Measurements from ENCODE around the gene ASB16. TPM values are rescaled to one million over a fixed set of nuclear protein-coding genes. Genes with fewer than 3 reads are reported as not detected.

ASB16 gene
- total and polyA plus RNA-seq, 12 donors: 0.64 to 16.4 (median 13.4) TPM

- H3K4me1 ChIP-seq: peaks cover 5 to 44% (median 13%) of the 10 kb centered on the region in 9 donors
- peaks cover 0 to 50% (median 36%) of the 10 kb centered on the region in 9 donors for H3K36me3 ChIP-seq
- H3K27ac ChIP-seq: peak overlapping the region in 1 of 10 donors; percentile 34
- no peak overlapping the region for H3K4me3 ChIP-seq
- 42 to 52% methylated on average over 13 of the region's 13 CpGs for WGBS, 2 donors
- intact Hi-C loops (cut with DNase I): loop anchor here in 1 of 10 donors (5.0 kb wide), 1 partner anchor 126 kb away; no protein-coding TSS in a partner anchor
- TF ChIP-seq, protein P1, sequence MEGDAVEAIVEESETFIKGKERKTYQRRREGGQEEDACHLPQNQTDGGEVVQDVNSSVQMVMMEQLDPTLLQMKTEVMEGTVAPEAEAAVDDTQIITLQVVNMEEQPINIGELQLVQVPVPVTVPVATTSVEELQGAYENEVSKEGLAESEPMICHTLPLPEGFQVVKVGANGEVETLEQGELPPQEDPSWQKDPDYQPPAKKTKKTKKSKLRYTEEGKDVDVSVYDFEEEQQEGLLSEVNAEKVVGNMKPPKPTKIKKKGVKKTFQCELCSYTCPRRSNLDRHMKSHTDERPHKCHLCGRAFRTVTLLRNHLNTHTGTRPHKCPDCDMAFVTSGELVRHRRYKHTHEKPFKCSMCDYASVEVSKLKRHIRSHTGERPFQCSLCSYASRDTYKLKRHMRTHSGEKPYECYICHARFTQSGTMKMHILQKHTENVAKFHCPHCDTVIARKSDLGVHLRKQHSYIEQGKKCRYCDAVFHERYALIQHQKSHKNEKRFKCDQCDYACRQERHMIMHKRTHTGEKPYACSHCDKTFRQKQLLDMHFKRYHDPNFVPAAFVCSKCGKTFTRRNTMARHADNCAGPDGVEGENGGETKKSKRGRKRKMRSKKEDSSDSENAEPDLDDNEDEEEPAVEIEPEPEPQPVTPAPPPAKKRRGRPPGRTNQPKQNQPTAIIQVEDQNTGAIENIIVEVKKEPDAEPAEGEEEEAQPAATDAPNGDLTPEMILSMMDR (IDR thresholded peaks at IDR 0.05): peak in 1 of 9 donors; percentile 12
- no peaks in the 10 kb centered on the region for H3K27me3 ChIP-seq
- no peaks in the 10 kb centered on the region for H3K9me3 ChIP-seq
- ATAC-seq (no peak), DNase-seq (no peak)
These were observed 35.7 kb downstream of the ASB16 start for GRCh38 chr17:44205962-44206824.

GRCh38 chr17:44206825-44207155, 36.3 kb downstream of the ASB16 start:
- Histone ChIP-seq H3K4me3 (no peak overlapping the region), H3K27me3 (no peaks in the 10 kb centered on the region), H3K27ac (no peak overlapping the region), H3K4me1 (peaks cover 5 to 38% (median 13%) of the 10 kb centered on the region in 9 donors), H3K36me3 (peaks cover 0 to 56% (median 36%) of the 10 kb centered on the region in 9 donors), H3K9me3 (no peaks in the 10 kb centered on the region)
- 88 to 90% methylated on average over 6 of the region's 6 CpGs for WGBS, 2 donors
- TF ChIP-seq, protein P1 (IDR thresholded peaks at IDR 0.05): no peak
- DNase-seq (no peak), ATAC-seq (no peak)
- intact Hi-C loops (cut with DNase I): loop anchor here in 1 of 10 donors (5.0 kb wide), 1 partner anchor 126 kb away; no protein-coding TSS in a partner anchor

DNA sequence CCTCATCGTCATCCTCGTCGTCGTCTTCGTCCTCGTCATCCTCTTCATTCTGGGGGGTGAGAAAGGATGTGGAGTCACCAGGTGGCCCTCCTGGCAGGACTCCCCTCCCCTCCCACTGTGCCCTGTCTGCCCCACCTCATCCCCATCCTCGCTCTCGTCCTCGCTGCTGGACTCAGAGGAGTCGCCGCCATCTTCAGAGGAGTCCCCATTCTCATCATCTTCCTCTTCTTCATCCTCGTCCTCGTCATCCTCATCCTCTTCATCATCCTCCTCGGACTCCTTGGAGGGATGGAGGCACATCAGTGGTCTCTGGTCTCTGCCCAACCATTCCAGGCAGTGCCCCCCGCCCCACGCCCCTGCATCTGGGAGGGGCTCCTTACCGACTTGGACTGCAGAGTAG, 36.8 kb downstream of the ASB16 start:
- Histone ChIP-seq H3K4me3 (no peak overlapping the region), H3K9me3 (no peaks in the 10 kb centered on the region), H3K27me3 (no peaks in the 10 kb centered on the region), H3K4me1 (peaks cover 5 to 37% (median 13%) of the 10 kb centered on the region in 9 donors), H3K27ac (no peak overlapping the region), H3K36me3 (peaks cover 0 to 62% (median 36%) of the 10 kb centered on the region in 9 donors)
- ATAC-seq (no peak), DNase-seq (no peak)
- WGBS, 2 donors: 87% methylated on average over 17 of the region's 17 CpGs
- intact Hi-C loops (cut with DNase I): loop anchor here in 1 of 10 donors (5.0 kb wide), 1 partner anchor 125 kb away; no protein-coding TSS in a partner anchor
- TF ChIP-seq, protein P1 (IDR thresholded peaks at IDR 0.05): no peak

DNA sequence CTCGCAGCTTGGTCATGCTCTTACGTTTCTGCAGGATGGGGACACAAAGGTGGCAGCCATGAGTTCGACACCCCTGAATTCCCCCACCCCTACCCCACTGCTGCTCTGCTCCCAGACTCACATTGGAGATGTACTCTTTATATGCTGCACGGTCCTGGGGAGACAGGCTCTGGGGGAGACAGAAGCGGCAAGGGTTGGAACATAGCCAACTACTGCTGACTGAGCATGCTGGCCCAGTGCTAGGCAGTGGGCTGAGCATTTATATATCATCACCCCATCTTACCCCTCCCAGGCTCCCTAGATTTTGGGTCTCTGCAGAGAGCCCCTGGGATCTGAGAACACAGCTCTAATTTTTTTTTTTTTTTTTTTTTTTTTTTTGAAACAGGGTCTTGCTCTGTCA, 37.2 kb downstream of the ASB16 start:
- H3K4me1 ChIP-seq: peaks cover 5 to 37% (median 13%) of the 10 kb centered on the region in 9 donors
- no peaks in the 10 kb centered on the region for H3K27me3 ChIP-seq
- 85 to 89% methylated on average over 5 of the region's 5 CpGs for WGBS, 2 donors
- no peak overlapping the region for H3K27ac ChIP-seq
- peaks cover 0 to 66% (median 36%) of the 10 kb centered on the region in 9 donors for H3K36me3 ChIP-seq
- no peak for DNase-seq
- no peak for ATAC-seq
- intact Hi-C loops (cut with DNase I): loop anchor here in 1 of 10 donors (5.0 kb wide), 1 partner anchor 125 kb away; no protein-coding TSS in a partner anchor
- TF ChIP-seq, protein P1 (IDR thresholded peaks at IDR 0.05): no peak
- no peaks in the 10 kb centered on the region for H3K9me3 ChIP-seq
- H3K4me3 ChIP-seq: no peak overlapping the region

All from heart right ventricle (tissue), 16 donors.